Naive thymus-derived CD4-positive, alpha-beta T cell (primary cell): ENCODE results near the gene SLC5A9. TPM values are rescaled to one million over a fixed set of nuclear protein-coding genes. Genes with fewer than 3 reads are reported as not detected.
"Not testable (repeated sequence)": the region's sequence is repeated elsewhere in the genome, so short reads cannot be mapped to it uniquely, and the experiment has no call there.

Source experiments
- ATAC-seq: fragments of 150-1000 bp; cut with Tn5 transposase; 2 replicates; pipeline ENCODE4 v1.10.0; 2021; ENCODE audit warnings: mild to moderate bottlenecking, moderate library complexity
- CTCF ChIA-PET: fragments of 350-600 bp; sonication (Branson Sonifier 250); formaldehyde crosslinking; loops from one replicate; lab custom pipeline; 2021; ENCODE audit warnings: antibody characterized with exemption; lab: Charles Lee
- POLR2A ChIA-PET: fragments of 350-600 bp; sonication (Branson Sonifier 250); formaldehyde crosslinking; loops from one replicate; lab custom pipeline; 2021; ENCODE audit warnings: antibody characterized with exemption, inconsistent platforms; lab: Charles Lee
- DNase-seq, 9 donors: peaks; one replicate each; pipeline versions ENCODE4 v3.0.0 to v3.0.0-alpha.2; 2020 to 2022; ENCODE audit warnings: mixed read lengths in 1 of 9
- H3K27ac ChIP-seq: one replicate; pipeline ENCODE4 v1.7.0; 2013; ENCODE audit warnings: mild to moderate bottlenecking, low read depth, low read length, moderate library complexity
- H3K27me3 ChIP-seq, 2 donors: one replicate each; pipeline ENCODE4 v1.7.0; 2013; ENCODE audit warnings: low read length in 2 of 2, mild to moderate bottlenecking in 2 of 2, moderate library complexity in 2 of 2; ENCODE audit not compliant: control insufficient read depth in 2 of 2, insufficient read depth in 2 of 2
- H3K36me3 ChIP-seq, 3 experiments: 1 replicate in 2 of 3; 2 replicates in 1 of 3; pipeline ENCODE4 v1.7.0; 2013; ENCODE audit warnings: low read length in 3 of 3, mild to moderate bottlenecking in 3 of 3, moderate library complexity in 1 of 3; ENCODE audit not compliant: insufficient read depth in 3 of 3, control insufficient read depth in 2 of 3
- H3K4me1 ChIP-seq, 2 donors: one replicate each; pipeline ENCODE4 v1.7.0; 2013; ENCODE audit warnings: low read length in 2 of 2, mild to moderate bottlenecking in 2 of 2, moderate library complexity in 1 of 2; ENCODE audit not compliant: control insufficient read depth in 2 of 2, insufficient read depth in 2 of 2
- H3K4me3 ChIP-seq: 2 replicates; pipeline ENCODE4 v1.7.0; 2013; ENCODE audit warnings: mild to moderate bottlenecking, low read length
- H3K9me3 ChIP-seq, 3 experiments: 1 replicate in 2 of 3; 2 replicates in 1 of 3; pipeline ENCODE4 v1.7.0; 2013; ENCODE audit warnings: low read length in 3 of 3; ENCODE audit not compliant: control insufficient read depth in 2 of 3
- H3K27ac Mint-ChIP-seq, 9 donors: one replicate each; pipeline ENCODE4 v1.8.0; 2020 to 2022; ENCODE audit warnings: mixed read lengths in 9 of 9, mild to moderate bottlenecking in 8 of 9, moderate library complexity in 5 of 9, inconsistent platforms in 2 of 9
- H3K27me3 Mint-ChIP-seq, 5 donors: one replicate each; pipeline ENCODE4 v1.8.0; 2021 to 2022; ENCODE audit warnings: mixed read lengths in 5 of 5, mild to moderate bottlenecking in 1 of 5
- H3K36me3 Mint-ChIP-seq, 5 donors: one replicate each; pipeline ENCODE4 v1.8.0; 2020 to 2022; ENCODE audit warnings: mixed read lengths in 5 of 5, mild to moderate bottlenecking in 3 of 5, inconsistent platforms in 1 of 5
- H3K4me1 Mint-ChIP-seq, 7 donors: one replicate each; pipeline ENCODE4 v1.8.0; 2020 to 2022; ENCODE audit warnings: mixed read lengths in 7 of 7, mild to moderate bottlenecking in 3 of 7, inconsistent platforms in 1 of 7
- H3K4me3 Mint-ChIP-seq, 10 donors: one replicate each; pipeline ENCODE4 v1.8.0; 2020 to 2022; ENCODE audit warnings: mild to moderate bottlenecking in 10 of 10, mixed read lengths in 10 of 10, moderate library complexity in 6 of 10, inconsistent platforms in 2 of 10
- H3K9me3 Mint-ChIP-seq, 11 donors: one replicate each; pipeline ENCODE4 v1.8.0; 2020 to 2022; ENCODE audit warnings: mixed read lengths in 11 of 11, mild to moderate bottlenecking in 4 of 11, inconsistent platforms in 1 of 11, moderate library complexity in 1 of 11
- intact Hi-C, 2 donors: fragments of 100-400 bp; cut with micrococcal nuclease; formaldehyde crosslinking; loops; one replicate each; pipeline ENCODE4 v1.15.1; 2023
- polyA plus RNA-seq, 2 donors: library from polyadenylated mRNA; unstranded; fragments of 300-500 nt; fragmentation: Illumina TruSeq; gene quantifications; one replicate each; pipeline ENCODE4 v1.2.3, GENCODE V29; 2021
- total RNA-seq, 6 experiments: library from RNA in 5 of 6; stranded (reverse) in 5 of 6; gene quantifications; 1 replicate in 5 of 6; 2 replicates in 1 of 6; pipeline ENCODE4 v1.2.3 and lab custom pipeline; 2021 to 2026

Gene SLC5A9
- total and polyA plus RNA-seq, 7 experiments from 2014 or later = not detected

DNA sequence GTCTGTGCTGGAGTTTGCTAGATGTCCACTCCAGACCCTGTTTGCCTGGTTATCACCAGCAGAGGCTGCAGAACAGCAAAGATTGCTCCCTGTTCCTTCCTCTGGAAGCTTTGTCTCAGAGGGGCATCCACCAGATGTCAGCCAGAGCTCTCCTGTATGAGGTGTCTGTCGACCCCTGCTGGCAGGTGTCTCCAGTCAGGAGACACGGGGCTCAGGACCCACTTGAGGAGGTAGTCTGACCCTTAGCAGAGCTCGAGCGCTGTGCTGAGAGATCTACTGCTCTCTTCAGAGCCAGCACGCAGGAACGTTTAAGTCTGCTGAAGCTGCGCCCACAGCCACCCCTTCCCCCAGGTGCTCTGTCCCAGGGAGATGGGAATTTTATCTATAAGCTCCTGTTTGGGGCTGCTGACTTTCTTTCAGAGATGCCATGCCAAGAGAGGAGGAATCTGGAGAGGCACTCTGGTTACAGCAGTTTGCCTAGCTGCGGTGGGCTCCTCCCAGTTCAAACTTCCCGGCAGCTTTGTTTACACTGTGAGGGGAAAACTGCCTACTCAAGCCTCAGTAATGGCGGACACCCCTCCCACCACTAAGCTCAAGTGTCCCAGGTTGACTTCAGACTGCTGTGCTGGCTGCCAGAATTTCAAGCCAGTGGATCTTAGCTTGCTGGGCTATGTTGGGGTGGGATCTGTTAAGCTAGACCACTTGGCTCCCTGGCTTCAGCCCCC is 62.3 kb downstream of the SLC5A9 start:
- DNase-seq, H3K4me1 ChIP-seq, CTCF ChIA-PET, H3K4me1 Mint-ChIP-seq, H3K4me3 Mint-ChIP-seq, ATAC-seq, H3K9me3 ChIP-seq, POLR2A ChIA-PET, H3K36me3 ChIP-seq, H3K27ac Mint-ChIP-seq, H3K4me3 ChIP-seq, H3K36me3 Mint-ChIP-seq, H3K27me3 ChIP-seq, intact Hi-C loops, H3K27ac ChIP-seq: not testable (repeated sequence)
- peaks cover 0 to 11% (median 3%) of the 10 kb centered on the region in 5 donors for H3K27me3 Mint-ChIP-seq
- H3K9me3 Mint-ChIP-seq = peaks cover 0 to 27% (median 11%) of the 10 kb centered on the region in 11 donors

DNA sequence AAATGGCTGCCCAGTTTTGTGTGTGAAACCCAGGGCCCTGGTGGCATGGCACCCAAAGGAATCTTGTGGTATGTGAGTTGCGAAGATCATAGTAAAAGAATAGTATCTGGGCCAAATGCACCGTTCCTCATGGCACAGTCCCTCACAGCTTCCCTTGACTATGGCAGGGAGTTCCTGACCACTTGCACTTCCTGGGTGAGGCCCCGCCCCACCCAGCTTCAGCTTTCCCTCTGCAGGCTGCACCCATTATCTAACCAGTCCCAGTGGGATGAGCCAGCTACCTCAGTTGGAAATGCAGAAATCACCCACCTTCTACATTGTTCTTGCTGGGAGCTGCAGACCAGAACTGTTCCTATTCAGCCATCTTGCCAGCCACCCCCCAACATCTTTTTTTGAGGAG is 63.0 kb downstream of the SLC5A9 start:
- Histone ChIP-seq H3K9me3 (no peaks in the 10 kb centered on the region), H3K36me3 (no peaks in the 10 kb centered on the region), H3K27me3 (no peaks in the 10 kb centered on the region), H3K4me1 (no peaks in the 10 kb centered on the region), H3K4me3 (no peak overlapping the region), H3K27ac (no peak overlapping the region)
- Mint-ChIP-seq H3K27me3 (peaks cover 0 to 11% (median 0%) of the 10 kb centered on the region in 5 donors), H3K4me3 (no peak overlapping the region), H3K9me3 (peaks cover 0 to 23% (median 6%) of the 10 kb centered on the region in 11 donors), H3K4me1 (no peaks in the 10 kb centered on the region), H3K27ac (no peak overlapping the region), H3K36me3 (no peaks in the 10 kb centered on the region)
- ATAC-seq (no peak), DNase-seq (no peak)
- POLR2A ChIA-PET = no interaction called here
- CTCF ChIA-PET = no interaction called here
- intact Hi-C loops = no loop called here

DNA sequence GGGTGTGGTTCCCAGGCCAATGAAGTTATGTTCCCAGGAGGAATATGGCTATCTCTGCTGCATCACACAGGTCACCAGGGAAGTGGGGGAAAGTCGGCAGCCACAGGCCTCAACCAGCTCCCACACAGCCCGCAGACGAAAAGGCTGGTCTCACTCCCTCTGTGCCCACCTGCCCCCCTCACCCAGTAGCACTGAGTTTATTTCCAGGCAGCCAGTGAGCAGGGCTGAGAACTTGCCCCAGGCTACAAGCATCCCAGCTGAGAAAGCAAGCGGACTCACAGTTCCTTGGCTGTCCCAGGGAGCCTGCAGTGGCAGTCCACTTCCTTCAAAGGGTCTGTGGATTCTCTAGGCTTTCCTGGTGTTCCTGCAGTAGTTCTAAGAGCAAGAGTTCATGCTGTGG is 68.9 kb downstream of the SLC5A9 start:
- H3K4me3 Mint-ChIP-seq = no peak overlapping the region
- DNase-seq (no peak), ATAC-seq (no peak)
- H3K4me1 ChIP-seq = no peaks in the 10 kb centered on the region
- no peaks in the 10 kb centered on the region for H3K4me1 Mint-ChIP-seq
- no peaks in the 10 kb centered on the region for H3K36me3 ChIP-seq
- CTCF ChIA-PET = no interaction called here
- no peaks in the 10 kb centered on the region for H3K9me3 ChIP-seq
- intact Hi-C loops = no loop called here
- H3K27me3 Mint-ChIP-seq = no peaks in the 10 kb centered on the region
- H3K27ac Mint-ChIP-seq = no peak overlapping the region
- peaks cover 0 to 7% (median 0%) of the 10 kb centered on the region in 11 donors for H3K9me3 Mint-ChIP-seq
- no peak overlapping the region for H3K4me3 ChIP-seq
- H3K27ac ChIP-seq = no peak overlapping the region
- POLR2A ChIA-PET = no interaction called here
- peaks cover 0 to 4% (median 0%) of the 10 kb centered on the region in 5 donors for H3K36me3 Mint-ChIP-seq
- H3K27me3 ChIP-seq = no peaks in the 10 kb centered on the region

DNA sequence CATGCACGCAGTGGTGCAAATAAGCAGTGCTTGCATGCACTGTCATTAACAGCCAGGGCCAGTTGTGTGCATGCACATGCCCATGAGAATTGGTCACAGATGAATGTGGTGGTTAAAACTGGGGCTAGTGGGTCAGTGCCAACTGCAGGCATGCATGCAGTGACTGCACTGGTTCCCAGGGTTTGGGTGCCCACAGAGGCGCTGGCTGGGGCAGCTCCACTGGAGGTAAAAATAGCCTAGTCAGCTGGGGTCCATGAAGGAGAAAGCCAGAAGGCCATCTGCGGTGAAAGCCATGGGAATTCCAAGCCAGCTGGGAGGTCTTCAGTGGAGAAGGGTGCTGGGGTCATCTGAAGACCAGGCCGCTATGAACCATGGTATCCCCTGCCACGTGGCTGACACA is 70.2 kb downstream of the SLC5A9 start:
- H3K27me3 ChIP-seq = no peaks in the 10 kb centered on the region
- Mint-ChIP-seq H3K4me1 (no peaks in the 10 kb centered on the region), H3K27ac (no peak overlapping the region), H3K27me3 (no peaks in the 10 kb centered on the region), H3K4me3 (no peak overlapping the region), H3K36me3 (peaks cover 0 to 4% (median 0%) of the 10 kb centered on the region in 5 donors), H3K9me3 (peaks cover 0 to 7% (median 0%) of the 10 kb centered on the region in 11 donors)
- H3K27ac ChIP-seq = no peak overlapping the region
- DNase-seq (no peak), ATAC-seq (no peak)
- no peak overlapping the region for H3K4me3 ChIP-seq
- ChIA-PET POLR2A (no interaction called here), CTCF (no interaction called here)
- H3K36me3 ChIP-seq = no peaks in the 10 kb centered on the region
- no peaks in the 10 kb centered on the region for H3K9me3 ChIP-seq
- H3K4me1 ChIP-seq = no peaks in the 10 kb centered on the region
- intact Hi-C loops = no loop called here

DNA sequence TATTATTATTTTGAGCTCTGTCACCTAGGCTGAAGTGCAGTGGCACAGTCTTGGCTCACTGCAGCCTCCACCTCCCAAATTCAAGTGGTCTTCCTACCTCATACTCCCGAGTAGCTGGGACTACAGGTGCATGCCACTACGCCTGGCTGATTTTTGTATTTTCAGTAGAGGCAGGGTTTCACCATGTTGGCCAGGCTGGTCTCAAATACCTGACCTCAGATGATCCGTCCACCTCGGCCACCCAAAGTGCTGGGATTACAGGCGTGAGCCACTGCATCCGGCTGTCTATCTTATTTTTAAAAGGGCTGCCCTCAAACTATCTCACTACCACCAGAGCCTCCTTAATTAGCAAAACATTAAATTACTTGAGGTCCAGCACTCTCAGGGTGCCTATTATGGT is 71.6 kb downstream of the SLC5A9 start:
- POLR2A ChIA-PET, H3K4me3 ChIP-seq, H3K4me1 ChIP-seq, H3K27me3 ChIP-seq, DNase-seq, ATAC-seq, H3K4me1 Mint-ChIP-seq, CTCF ChIA-PET, H3K27ac Mint-ChIP-seq, H3K27ac ChIP-seq, H3K36me3 Mint-ChIP-seq, H3K36me3 ChIP-seq, intact Hi-C loops, H3K27me3 Mint-ChIP-seq, H3K9me3 ChIP-seq, H3K4me3 Mint-ChIP-seq, H3K9me3 Mint-ChIP-seq: not testable (repeated sequence)

DNA sequence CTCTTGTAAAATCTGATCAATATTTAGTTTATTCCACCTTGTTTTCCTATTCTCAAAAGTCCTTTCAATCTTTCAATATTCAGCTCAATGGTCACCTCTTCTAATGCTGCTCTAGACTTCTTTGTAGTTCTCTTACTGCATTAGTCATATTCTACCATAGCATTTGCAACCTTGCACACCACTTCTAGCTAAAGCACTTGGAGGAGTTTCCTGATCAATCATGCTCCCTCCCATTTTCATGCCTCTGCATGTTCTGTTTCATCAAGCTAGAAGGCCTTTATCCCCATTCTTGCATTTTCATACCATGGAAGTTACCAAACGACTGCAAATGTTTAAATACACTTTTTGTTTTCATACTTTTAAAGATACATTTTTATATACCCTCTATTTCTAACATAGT is 72.1 kb downstream of the SLC5A9 start:
- H3K36me3 Mint-ChIP-seq = peaks cover 0 to 9% (median 0%) of the 10 kb centered on the region in 5 donors
- Histone ChIP-seq H3K4me1 (no peaks in the 10 kb centered on the region), H3K9me3 (no peaks in the 10 kb centered on the region), H3K36me3 (no peaks in the 10 kb centered on the region), H3K4me3 (no peak overlapping the region), H3K27me3 (no peaks in the 10 kb centered on the region), H3K27ac (no peak overlapping the region)
- H3K9me3 Mint-ChIP-seq = peaks cover 0 to 4% (median 0%) of the 10 kb centered on the region in 11 donors
- POLR2A ChIA-PET = no interaction called here
- no peak overlapping the region for H3K4me3 Mint-ChIP-seq
- intact Hi-C loops = no loop called here
- no peaks in the 10 kb centered on the region for H3K4me1 Mint-ChIP-seq
- no peak overlapping the region for H3K27ac Mint-ChIP-seq
- CTCF ChIA-PET = no interaction called here
- no peak for DNase-seq
- H3K27me3 Mint-ChIP-seq = no peaks in the 10 kb centered on the region
- ATAC-seq = no peak
